HepG2 (cell line): ENCODE results near the gene ZNF248. TPM values are rescaled to one million over a fixed set of nuclear protein-coding genes. Genes with fewer than 3 reads are reported as not detected.

Experiments used
- ARID5B ChIP-seq: IDR thresholded peaks from 2 replicates; pipeline ENCODE4 v1.4.0; 2020; ENCODE audit warnings: mild to moderate bottlenecking, missing genetic modification reagents
- ELF3 ChIP-seq: IDR thresholded peaks from 2 replicates; pipeline ENCODE4 v1.6.1; 2016; ENCODE audit warnings: missing genetic modification reagents, missing compliant biosample characterization
- EZH2 ChIP-seq: conservative IDR thresholded peaks from 2 replicates; pipeline ENCODE4 v1.6.1; 2012; ENCODE audit warnings: mild to moderate bottlenecking, low read depth, low read length, moderate library complexity
- FOSL2 ChIP-seq: sonication (generic); formaldehyde crosslinking; IDR thresholded peaks from 2 replicates; pipeline ENCODE4 v1.4.0; 2020; ENCODE audit warnings: missing genetic modification reagents
- KMT2B ChIP-seq: IDR thresholded peaks from 2 replicates; pipeline ENCODE4 v1.6.1; 2016; ENCODE audit warnings: missing genetic modification reagents, missing compliant biosample characterization
- MAFK ChIP-seq, 2 experiments: IDR thresholded peaks in 1 of 2; conservative IDR thresholded peaks in 1 of 2; 2 replicates each; pipeline ENCODE4 v1.6.1; 2011; ENCODE audit warnings: improper control_type of control experiment in 2 of 2, low read length in 2 of 2
- MEF2D ChIP-seq: sonication (generic); formaldehyde crosslinking; IDR thresholded peaks from 2 replicates; pipeline ENCODE4 v1.5.1; 2020; ENCODE audit warnings: mild to moderate bottlenecking, missing genetic modification reagents
- MYPOP ChIP-seq: sonication (generic); formaldehyde crosslinking; IDR thresholded peaks from 2 replicates; pipeline ENCODE4 v1.8.1; 2023; ENCODE audit warnings: mild to moderate bottlenecking, moderate library complexity, missing genetic modification reagents
- PLSCR1 ChIP-seq: sonication (generic); formaldehyde crosslinking; IDR thresholded peaks from 2 replicates; pipeline ENCODE4 v1.5.0; 2020; ENCODE audit warnings: missing genetic modification reagents, mild to moderate bottlenecking, borderline replicate concordance
- RORA ChIP-seq: sonication (generic); formaldehyde crosslinking; IDR thresholded peaks from 2 replicates; pipeline ENCODE4 v1.5.0; 2020; ENCODE audit warnings: mild to moderate bottlenecking, missing genetic modification reagents, moderate library complexity
- RXRB ChIP-seq: IDR thresholded peaks from 2 replicates; pipeline ENCODE4 v1.6.1; 2016; ENCODE audit warnings: borderline replicate concordance, missing genetic modification reagents, missing compliant biosample characterization
- SALL2 ChIP-seq: sonication (generic); formaldehyde crosslinking; IDR thresholded peaks from 2 replicates; pipeline ENCODE4 v1.8.1; 2023; ENCODE audit warnings: mild to moderate bottlenecking, missing genetic modification reagents, inconsistent platforms
- SIX1 ChIP-seq: sonication (generic); formaldehyde crosslinking; IDR thresholded peaks from 2 replicates; pipeline ENCODE4 v1.4.0; 2020; ENCODE audit warnings: missing genetic modification reagents, borderline replicate concordance
- SNAPC2 ChIP-seq: sonication (generic); formaldehyde crosslinking; IDR thresholded peaks from 2 replicates; pipeline ENCODE4 v1.8.1; 2022; ENCODE audit warnings: mild to moderate bottlenecking, missing genetic modification reagents
- TCF7L2 ChIP-seq: IDR thresholded peaks from 2 replicates; pipeline ENCODE4 v1.6.1; 2011; ENCODE audit warnings: mild to moderate bottlenecking, low read depth, low read length, moderate library complexity
- ZBTB39 ChIP-seq: sonication (generic); formaldehyde crosslinking; IDR thresholded peaks from 2 replicates; pipeline ENCODE4 v1.5.0; 2020; ENCODE audit warnings: missing genetic modification reagents
- ZNF124 ChIP-seq: sonication (generic); formaldehyde crosslinking; IDR thresholded peaks from 2 replicates; pipeline ENCODE4 v1.4.0; 2020; ENCODE audit warnings: missing genetic modification reagents
- ZNF329 ChIP-seq: sonication (generic); formaldehyde crosslinking; IDR thresholded peaks from 2 replicates; pipeline ENCODE4 v1.9.0; 2021; ENCODE audit warnings: low read depth, mild to moderate bottlenecking, missing genetic modification reagents
- ZNF589 ChIP-seq: sonication (generic); formaldehyde crosslinking; conservative IDR thresholded peaks from 2 replicates; pipeline ENCODE4 v1.8.0; 2022; ENCODE audit warnings: mild to moderate bottlenecking, moderate library complexity, missing genetic modification reagents
- ZNF83 ChIP-seq: sonication (generic); formaldehyde crosslinking; IDR thresholded peaks from 2 replicates; pipeline ENCODE4 v1.4.0; 2020; ENCODE audit warnings: missing genetic modification reagents, mild to moderate bottlenecking, borderline replicate concordance
- polyA plus RNA-seq, 8 experiments: library from polyadenylated mRNA; depleted of rRNA in 3 of 8; stranded (reverse) in 7 of 8; unstranded in 1 of 8; fragments of >200 nt; fragmentation: Illumina TruSeq in 4 of 8; extraction: Trizol in 4 of 8; gene quantifications; 2 replicates each; pipeline versions ENCODE4 v1.2.1 to v1.2.3, GENCODE V29; 2011 to 2016; ENCODE audit warnings: low read depth in 4 of 8, missing spikeins in 1 of 8, mixed read lengths in 1 of 8; ENCODE audit not compliant: insufficient read depth in 1 of 8
- total RNA-seq, 5 experiments: library from RNA; depleted of rRNA; stranded (reverse); fragments of >200 nt; fragmentation: Illumina TruSeq; extraction: Trizol; gene quantifications; 2 replicates each; pipeline ENCODE4 v1.2.3, GENCODE V29; 2016; ENCODE audit warnings: low read depth in 1 of 5

The ZNF248 gene
- total and polyA plus RNA-seq, 2 of the 13 experiments (the other 11 are each of a cell fraction or from before 2014, with no cell fraction given), result 12.8 to 13.3 TPM

- TF ChIP-seq ZNF589 (CRISPR knock-in tag) (no peak), ZNF83 (CRISPR knock-in tag) (no peak), TCF7L2 (no peak), KMT2B (CRISPR knock-in tag) (no peak), RORA (CRISPR knock-in tag) (no peak), FOSL2 (CRISPR knock-in tag) (0 out of 2 replicates have a peak, but pooled peaks have one; percentile 11), MAFK (conservative IDR thresholded peaks at IDR 0.05 in 1 of 2, IDR thresholded peaks at IDR 0.05 in 1 of 2; ENCODE audit: low read length in 2 of 2) (0 out of 4 replicates have a peak, but pooled peaks of 1 of the 2 experiments have one; percentile 15), SNAPC2 (CRISPR knock-in tag) (no peak), ZNF124 (CRISPR knock-in tag) (no peak), EZH2 (no peak), ARID5B (CRISPR knock-in tag) (peak; percentile 78), MYPOP (CRISPR knock-in tag) (no peak), SALL2 (no peak), SIX1 (CRISPR knock-in tag) (peak; percentile 41; the same call in 1 of the 2 replicates), PLSCR1 (CRISPR knock-in tag) (no peak), MEF2D (CRISPR knock-in tag) (no peak), ELF3 (CRISPR knock-in tag) (peak; percentile 40; the same call in 1 of the 2 replicates), ZNF329 (CRISPR knock-in tag) (no peak), RXRB (CRISPR knock-in tag) (no peak), ZBTB39 (CRISPR knock-in tag) (no peak)
These were observed 67.8 kb downstream of the ZNF248 start (continued) for GRCh38 chr10:37789590-37789989.
